ENCODE measurements around the gene ABCB11.
"Not testable (repeated sequence)": the region's sequence is repeated elsewhere in the genome, so short reads cannot be mapped to it uniquely, and the experiment has no call there.

The ABCB11 gene

GRCh38 chr2:168969865-168970264 lies 61.3 kb downstream of the ABCB11 start:
- no peak for DNase-seq

DNA sequence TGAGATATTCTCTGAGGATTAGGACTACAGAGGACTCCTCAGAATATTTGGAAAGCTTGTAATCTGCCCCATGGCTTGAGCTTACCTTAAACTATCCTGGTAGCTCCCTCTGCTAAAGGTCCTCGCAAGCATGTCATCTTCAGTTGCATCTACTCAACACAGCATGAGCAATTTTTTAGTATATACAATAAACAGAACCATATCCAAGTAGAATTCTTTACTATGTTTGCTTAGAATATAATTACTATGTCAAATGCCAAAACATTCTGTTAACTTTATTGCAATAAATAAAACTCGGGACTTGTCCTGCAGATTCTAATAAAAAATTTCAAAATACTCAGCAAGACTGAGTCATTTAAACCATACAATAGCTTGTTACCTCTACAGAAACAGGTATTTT lies 62.8 kb downstream of the ABCB11 start:
- no peak for DNase-seq

GRCh38 chr2:168964251-168964807 lies 66.8 kb downstream of the ABCB11 start:
- no peak for DNase-seq

GRCh38 chr2:168962636-168963035 lies 68.5 kb downstream of the ABCB11 start:
- DNase-seq, result peak; percentile 1

GRCh38 chr2:168961450-168962229 lies 69.5 kb downstream of the ABCB11 start:
- DNase-seq, result peak; percentile 73

- no peak for DNase-seq
Observed at GRCh38 chr2:168956392-168956791, 74.7 kb downstream of the ABCB11 start.

GRCh38 chr2:168955321-168955720 lies 75.8 kb downstream of the ABCB11 start:
- DNase-seq, result no peak

GRCh38 chr2:168954256-168954655 lies 76.9 kb downstream of the ABCB11 start:
- DNase-seq, result no peak

DNA sequence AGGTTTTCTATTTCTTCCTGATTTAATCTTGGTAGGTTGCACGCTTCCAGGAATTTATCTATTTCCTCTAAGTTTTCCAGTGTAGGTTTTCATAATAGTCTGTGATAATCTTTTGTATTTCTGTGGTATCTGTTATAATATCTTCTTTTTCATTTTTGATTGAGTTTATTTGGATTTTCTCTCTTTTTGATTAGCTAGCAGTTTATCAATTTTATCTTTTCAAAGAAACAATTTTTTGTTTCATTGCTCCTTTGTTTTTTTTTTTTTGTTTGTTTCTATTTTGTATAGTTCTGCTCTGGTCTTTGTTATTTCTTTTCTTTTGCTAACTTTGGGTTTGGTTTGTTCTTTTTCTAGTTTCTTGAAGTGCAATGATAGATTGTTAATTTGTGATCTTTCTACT lies 78.7 kb downstream of the ABCB11 start:
- DNase-seq, result no peak

- DNase-seq, result no peak
Observed at GRCh38 chr2:168951871-168952270, 79.3 kb downstream of the ABCB11 start.

- no peak for DNase-seq
Observed at GRCh38 chr2:168949324-168949723, 81.8 kb downstream of the ABCB11 start.

GRCh38 chr2:168948621-168949212 lies 82.4 kb downstream of the ABCB11 start:
- DNase-seq, result peak; percentile 21

GRCh38 chr2:168945508-168945907 lies 85.6 kb downstream of the ABCB11 start:
- DNase-seq, result no peak

- no peak for DNase-seq
Observed at GRCh38 chr2:168944065-168944464, 87.1 kb downstream of the ABCB11 start.

DNA sequence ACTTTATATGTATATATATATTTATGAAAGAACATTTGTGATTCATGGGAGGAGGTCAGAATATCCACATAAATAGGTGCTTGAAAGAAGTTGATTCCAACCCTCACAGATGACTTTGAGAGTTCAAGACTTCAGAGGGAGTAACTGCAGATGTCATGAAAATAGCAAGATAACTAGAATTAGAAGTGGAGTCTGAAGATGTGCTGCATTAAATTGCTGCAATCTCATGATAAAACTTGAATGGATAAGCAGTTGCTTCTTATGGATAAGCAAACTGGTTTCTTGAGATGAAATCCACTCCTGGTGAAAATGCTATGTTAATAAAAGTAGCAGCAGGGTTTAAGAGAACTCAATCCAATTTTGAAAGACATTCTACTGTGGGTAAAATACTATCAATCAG lies 89.8 kb downstream of the ABCB11 start:
- DNase-seq, result no peak

GRCh38 chr2:168939918-168940317 lies 91.2 kb downstream of the ABCB11 start:
- no peak for DNase-seq

DNA sequence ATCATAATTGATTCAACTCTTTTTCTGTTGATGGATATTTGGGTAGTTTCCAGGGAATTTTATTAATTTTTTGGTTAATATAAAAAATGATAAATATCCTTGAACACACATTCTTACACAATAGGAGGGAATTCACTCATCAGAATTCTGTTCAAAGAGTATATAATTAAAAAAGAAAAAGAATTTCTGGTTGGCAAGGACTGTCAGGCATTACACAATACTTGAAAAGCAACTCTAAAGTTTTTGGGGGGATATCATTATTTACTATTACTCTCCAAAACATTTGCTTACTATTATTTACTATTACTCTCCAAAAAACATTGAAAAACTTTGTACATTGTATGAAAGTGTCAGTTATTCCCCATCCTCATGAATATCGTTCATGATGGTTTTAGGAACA lies 92.1 kb downstream of the ABCB11 start:
- DNase-seq, result no peak

GRCh38 chr2:168935810-168936581 lies 95.1 kb downstream of the ABCB11 start:
- DNase-seq, result peak; percentile 78

- DNase-seq, result no peak
Observed at GRCh38 chr2:168934826-168935225, 96.3 kb downstream of the ABCB11 start.

DNA sequence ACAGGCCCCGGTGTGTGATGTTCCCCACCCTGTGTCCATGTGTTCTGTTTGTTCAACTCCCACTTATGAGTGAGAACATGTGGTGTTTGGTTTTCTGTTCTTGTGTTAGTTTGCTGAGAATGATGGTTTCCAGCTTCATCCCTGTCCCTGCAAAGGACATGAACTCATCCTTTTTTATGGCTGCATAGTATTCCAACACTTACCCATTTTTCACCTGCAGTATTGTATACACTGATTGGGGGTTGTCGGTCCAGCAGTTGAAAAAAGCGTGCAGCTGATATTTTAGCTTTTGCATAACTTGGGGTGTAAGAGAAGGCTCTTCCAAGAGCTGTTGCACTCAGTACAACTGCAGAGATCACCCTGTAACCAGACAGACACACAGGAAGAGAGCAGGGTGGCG lies 99.0 kb downstream of the ABCB11 start:
- DNase-seq, result not testable (repeated sequence)

- no peak for DNase-seq
Observed at GRCh38 chr2:168930242-168930641, 100.9 kb downstream of the ABCB11 start.

DNA sequence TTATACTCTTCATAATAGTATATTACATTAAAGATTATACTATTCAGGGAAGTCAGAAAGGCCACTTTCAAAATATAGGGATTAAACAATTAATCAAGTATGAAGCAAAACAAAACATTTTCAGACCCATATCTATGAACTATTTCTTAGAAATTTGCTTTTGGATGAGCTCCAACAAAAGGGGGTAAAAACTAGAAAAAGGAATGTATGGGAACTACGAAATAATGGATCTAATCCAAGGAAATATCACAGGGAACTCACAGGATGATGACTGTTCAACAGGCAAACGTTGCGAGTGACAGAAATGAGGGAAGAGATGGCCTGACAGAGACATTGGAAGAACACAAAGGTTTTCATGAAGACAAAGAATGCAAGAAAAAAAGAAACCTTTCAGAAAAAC lies 102.1 kb downstream of the ABCB11 start:
- no peak for DNase-seq

GRCh38 chr2:168928113-168928831 lies 102.9 kb downstream of the ABCB11 start:
- DNase-seq, result no peak
